Sigmoid colon (tissue), 4 donors: ENCODE measurements around the gene SPAM1.

Source experiments
- POLR2AphosphoS5 ChIP-seq, 4 donors: sonication (generic); formaldehyde crosslinking; IDR thresholded peaks; one replicate each; pipeline ENCODE4 v1.6.1; 2017; ENCODE audit warnings: antibody characterized with exemption in 4 of 4
- TF ChIP-seq, protein P1 (sequence below), 4 experiments: fragments of 450-650 bp in 3 of 4; fragments of 200-600 bp in 1 of 4; IDR thresholded peaks; one replicate each; pipeline ENCODE4 v1.5.1; 2016 to 2019; ENCODE audit warnings: antibody characterized with exemption in 4 of 4, mild to moderate bottlenecking in 3 of 4, moderate library complexity in 2 of 4

DNA sequence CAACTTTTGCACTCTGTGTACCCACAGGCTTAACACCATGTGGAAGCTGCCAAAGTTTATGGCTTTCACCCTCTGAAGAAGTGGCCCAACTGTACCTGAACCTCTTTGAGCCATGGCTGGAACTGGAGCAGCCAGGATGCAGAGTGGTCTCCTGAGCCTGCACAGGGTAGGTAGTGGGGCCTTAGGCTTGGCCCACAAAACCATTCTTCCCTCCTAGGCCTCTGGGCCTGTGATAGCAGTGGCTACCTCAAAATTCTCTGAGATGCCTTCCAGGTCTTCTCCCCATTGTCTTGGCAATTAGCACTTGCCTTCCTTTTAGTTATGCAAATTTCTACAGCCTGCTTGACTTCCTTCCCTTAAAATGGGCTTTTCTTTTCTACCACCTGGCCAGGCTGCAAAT, 19.3 kb upstream of the SPAM1 start:
- TF ChIP-seq, protein P1, sequence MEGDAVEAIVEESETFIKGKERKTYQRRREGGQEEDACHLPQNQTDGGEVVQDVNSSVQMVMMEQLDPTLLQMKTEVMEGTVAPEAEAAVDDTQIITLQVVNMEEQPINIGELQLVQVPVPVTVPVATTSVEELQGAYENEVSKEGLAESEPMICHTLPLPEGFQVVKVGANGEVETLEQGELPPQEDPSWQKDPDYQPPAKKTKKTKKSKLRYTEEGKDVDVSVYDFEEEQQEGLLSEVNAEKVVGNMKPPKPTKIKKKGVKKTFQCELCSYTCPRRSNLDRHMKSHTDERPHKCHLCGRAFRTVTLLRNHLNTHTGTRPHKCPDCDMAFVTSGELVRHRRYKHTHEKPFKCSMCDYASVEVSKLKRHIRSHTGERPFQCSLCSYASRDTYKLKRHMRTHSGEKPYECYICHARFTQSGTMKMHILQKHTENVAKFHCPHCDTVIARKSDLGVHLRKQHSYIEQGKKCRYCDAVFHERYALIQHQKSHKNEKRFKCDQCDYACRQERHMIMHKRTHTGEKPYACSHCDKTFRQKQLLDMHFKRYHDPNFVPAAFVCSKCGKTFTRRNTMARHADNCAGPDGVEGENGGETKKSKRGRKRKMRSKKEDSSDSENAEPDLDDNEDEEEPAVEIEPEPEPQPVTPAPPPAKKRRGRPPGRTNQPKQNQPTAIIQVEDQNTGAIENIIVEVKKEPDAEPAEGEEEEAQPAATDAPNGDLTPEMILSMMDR (IDR thresholded peaks at IDR 0.05), result no peak
- no peak for TF ChIP-seq POLR2AphosphoS5 (IDR thresholded peaks at IDR 0.05)
